Progenitor cell of endocrine pancreas (in vitro differentiated cells): Measurements from ENCODE around the gene NCKAP5. TPM values are rescaled to one million over a fixed set of nuclear protein-coding genes. Genes with fewer than 3 reads are reported as not detected.

ENCODE experiments used
- DNase-seq: peaks from one replicate; pipeline ENCODE4 v3.0.0; 2021; ENCODE audit warnings: low spot score; ENCODE audit not compliant: unreplicated experiment
- H3K27ac Mint-ChIP-seq: 2 replicates; pipeline ENCODE4 v1.8.0; 2021; ENCODE audit warnings: mild to moderate bottlenecking, moderate library complexity, mixed read lengths
- H3K27me3 Mint-ChIP-seq: 2 replicates; pipeline ENCODE4 v1.8.0; 2021; ENCODE audit warnings: mixed read lengths
- H3K36me3 Mint-ChIP-seq: 2 replicates; pipeline ENCODE4 v1.8.0; 2022; ENCODE audit warnings: mixed read lengths; ENCODE audit not compliant: insufficient read depth
- H3K4me1 Mint-ChIP-seq: 2 replicates; pipeline ENCODE4 v1.8.0; 2021; ENCODE audit warnings: low read depth, mixed read lengths
- H3K4me3 Mint-ChIP-seq: 2 replicates; pipeline ENCODE4 v1.8.0; 2021; ENCODE audit warnings: low read depth, mild to moderate bottlenecking, moderate library complexity, mixed read lengths
- H3K9me3 Mint-ChIP-seq: 2 replicates; pipeline ENCODE4 v1.8.0; 2021; ENCODE audit warnings: low read depth, mixed read lengths
- total RNA-seq: library from RNA; stranded (reverse); gene quantifications from 2 replicates; pipeline ENCODE4 v1.2.1, GENCODE V29; 2021
- TF ChIP-seq, protein P1 (sequence below): fragments of 200-600 bp; sonication (generic); IDR thresholded peaks from one replicate; pipeline ENCODE4 v1.5.0; 2021; ENCODE audit warnings: antibody characterized with exemption, mild to moderate bottlenecking; ENCODE audit not compliant: unreplicated experiment

The NCKAP5 gene
- total RNA-seq, 1 donor from 2014 or later, result 1.7 TPM

DNA sequence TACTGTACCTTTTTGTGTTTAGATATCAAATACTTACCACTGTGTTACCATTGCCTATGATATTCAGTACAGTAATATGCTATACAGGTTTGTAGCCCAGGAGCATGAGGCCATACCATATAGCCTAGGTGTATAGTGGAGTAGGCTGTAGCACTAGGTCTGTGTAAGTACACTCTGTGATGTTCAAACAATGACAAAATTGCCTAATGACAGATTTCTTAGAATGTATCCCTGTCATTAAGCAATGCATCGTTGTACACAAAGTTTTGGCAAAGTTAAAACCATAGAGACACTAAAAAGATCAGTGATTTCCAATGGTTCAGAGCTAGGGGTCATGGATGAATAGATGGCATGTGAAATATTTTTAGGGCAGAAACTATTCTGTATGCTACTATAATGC, 415.5 kb downstream of the NCKAP5 start:
- H3K9me3 Mint-ChIP-seq, result peaks cover 23% of the 10 kb centered on the region
- H3K27me3 Mint-ChIP-seq, result peaks cover 25% of the 10 kb centered on the region
- TF ChIP-seq, protein P1, sequence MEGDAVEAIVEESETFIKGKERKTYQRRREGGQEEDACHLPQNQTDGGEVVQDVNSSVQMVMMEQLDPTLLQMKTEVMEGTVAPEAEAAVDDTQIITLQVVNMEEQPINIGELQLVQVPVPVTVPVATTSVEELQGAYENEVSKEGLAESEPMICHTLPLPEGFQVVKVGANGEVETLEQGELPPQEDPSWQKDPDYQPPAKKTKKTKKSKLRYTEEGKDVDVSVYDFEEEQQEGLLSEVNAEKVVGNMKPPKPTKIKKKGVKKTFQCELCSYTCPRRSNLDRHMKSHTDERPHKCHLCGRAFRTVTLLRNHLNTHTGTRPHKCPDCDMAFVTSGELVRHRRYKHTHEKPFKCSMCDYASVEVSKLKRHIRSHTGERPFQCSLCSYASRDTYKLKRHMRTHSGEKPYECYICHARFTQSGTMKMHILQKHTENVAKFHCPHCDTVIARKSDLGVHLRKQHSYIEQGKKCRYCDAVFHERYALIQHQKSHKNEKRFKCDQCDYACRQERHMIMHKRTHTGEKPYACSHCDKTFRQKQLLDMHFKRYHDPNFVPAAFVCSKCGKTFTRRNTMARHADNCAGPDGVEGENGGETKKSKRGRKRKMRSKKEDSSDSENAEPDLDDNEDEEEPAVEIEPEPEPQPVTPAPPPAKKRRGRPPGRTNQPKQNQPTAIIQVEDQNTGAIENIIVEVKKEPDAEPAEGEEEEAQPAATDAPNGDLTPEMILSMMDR, result no peak
- peaks cover 11% of the 10 kb centered on the region for H3K4me1 Mint-ChIP-seq
- H3K27ac Mint-ChIP-seq, result no peak overlapping the region
- no peak for DNase-seq
- no peak overlapping the region for H3K4me3 Mint-ChIP-seq
- H3K36me3 Mint-ChIP-seq, result peaks cover 4% of the 10 kb centered on the region

DNA sequence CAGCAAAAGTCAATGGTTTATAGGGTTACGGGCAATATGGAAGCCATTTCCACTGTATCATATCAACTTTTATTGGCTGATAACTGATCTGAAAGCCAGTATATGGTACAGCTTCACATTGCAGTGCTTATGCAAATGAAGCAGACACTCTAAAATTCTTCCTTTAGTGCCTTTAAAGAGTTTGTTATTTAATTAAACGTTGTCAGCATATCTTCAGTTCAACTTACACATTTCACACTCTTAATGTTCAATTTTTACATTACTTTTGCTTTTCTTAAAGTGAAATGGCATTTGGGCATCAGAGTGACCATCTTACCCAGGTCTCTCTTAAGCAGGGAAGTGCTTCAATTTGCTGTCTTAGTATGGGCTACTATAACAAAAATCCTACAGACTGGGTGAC, 420.1 kb downstream of the NCKAP5 start:
- TF ChIP-seq, protein P1, result no peak
- Mint-ChIP-seq H3K36me3 (peaks cover 2% of the 10 kb centered on the region), H3K9me3 (peaks cover 8% of the 10 kb centered on the region), H3K4me3 (no peak overlapping the region), H3K27me3 (peaks cover 16% of the 10 kb centered on the region), H3K27ac (no peak overlapping the region), H3K4me1 (peaks cover 14% of the 10 kb centered on the region)
- no peak for DNase-seq

DNA sequence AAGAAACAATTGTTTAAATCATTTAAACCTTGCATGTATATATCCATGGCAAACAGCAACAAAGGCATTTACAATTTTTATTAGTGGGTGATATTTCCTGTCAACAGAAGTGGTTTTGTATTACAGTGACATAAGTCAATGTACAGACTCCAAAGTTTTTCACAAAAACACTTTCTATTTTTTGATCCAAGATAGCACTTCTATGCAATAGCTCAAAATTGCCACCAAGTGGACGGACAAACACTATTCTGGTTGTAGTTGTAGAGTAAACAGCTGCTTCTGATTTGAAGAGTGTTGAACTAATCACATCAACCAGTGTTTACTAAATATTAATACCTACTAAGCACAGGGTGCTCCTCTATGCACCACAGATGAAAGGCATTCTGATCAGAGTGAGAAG, 421.4 kb downstream of the NCKAP5 start:
- TF ChIP-seq, protein P1, result no peak
- no peak overlapping the region for H3K4me3 Mint-ChIP-seq
- H3K4me1 Mint-ChIP-seq, result peaks cover 16% of the 10 kb centered on the region
- peaks cover 2% of the 10 kb centered on the region for H3K36me3 Mint-ChIP-seq
- no peak for DNase-seq
- H3K27me3 Mint-ChIP-seq, result peaks cover 19% of the 10 kb centered on the region
- no peak overlapping the region for H3K27ac Mint-ChIP-seq
- H3K9me3 Mint-ChIP-seq, result peaks cover 3% of the 10 kb centered on the region

DNA sequence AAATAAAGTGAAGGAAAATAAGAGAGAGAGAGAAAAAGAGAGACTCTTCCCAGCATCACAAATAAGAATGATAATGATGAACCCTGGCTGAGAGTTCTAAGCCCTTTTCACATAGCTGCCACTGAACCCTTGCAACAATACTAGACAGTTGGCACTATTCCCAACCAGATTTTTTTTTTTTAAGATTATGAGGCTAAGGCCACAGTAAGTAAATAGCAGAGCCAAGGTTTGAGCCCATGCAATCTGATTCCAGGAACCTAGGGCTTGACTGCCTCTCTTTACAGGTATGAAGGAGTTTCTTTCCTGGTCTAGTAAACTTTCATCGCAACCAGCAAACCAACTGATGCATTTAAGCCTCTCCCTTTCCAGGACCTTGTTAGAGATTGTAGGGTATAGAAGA, 424.6 kb downstream of the NCKAP5 start:
- Mint-ChIP-seq H3K9me3 (no peaks in the 10 kb centered on the region), H3K36me3 (no peaks in the 10 kb centered on the region), H3K4me3 (no peak overlapping the region), H3K27ac (no peak overlapping the region), H3K27me3 (peaks cover 16% of the 10 kb centered on the region), H3K4me1 (peaks cover 23% of the 10 kb centered on the region)
- TF ChIP-seq, protein P1, result no peak
- no peak for DNase-seq

- Mint-ChIP-seq H3K9me3 (no peaks in the 10 kb centered on the region), H3K36me3 (no peaks in the 10 kb centered on the region), H3K27me3 (peaks cover 16% of the 10 kb centered on the region), H3K4me1 (peaks cover 32% of the 10 kb centered on the region), H3K4me3 (no peak overlapping the region), H3K27ac (no peak overlapping the region)
- TF ChIP-seq, protein P1, result no peak
- DNase-seq, result no peak
Observed at GRCh38 chr2:133142087-133142486, 426.2 kb downstream of the NCKAP5 start.
